Stimulated activated CD4-positive, alpha-beta T cell treated with anti-CD3 and anti-CD28 coated beads, TNF-alpha, amount 100 ng/mL, for 24 hours (primary cell): ENCODE results near the gene GRP.

Experiments
- DNase-seq, 3 experiments: peaks; one replicate each; pipeline ENCODE4 v3.0.0-alpha.2; 2020; ENCODE audit warnings: low read depth in 3 of 3

Gene GRP

GRCh38 chr18:59267503-59268126 lies 47.7 kb downstream of the GRP start:
- no peak for DNase-seq

- no peak for DNase-seq
Observed at GRCh38 chr18:59268127-59268720, 48.3 kb downstream of the GRP start.

- DNase-seq = peak in 1 of 3 experiments; percentile 53
Observed at GRCh38 chr18:59268721-59269562, 49.0 kb downstream of the GRP start.

DNA sequence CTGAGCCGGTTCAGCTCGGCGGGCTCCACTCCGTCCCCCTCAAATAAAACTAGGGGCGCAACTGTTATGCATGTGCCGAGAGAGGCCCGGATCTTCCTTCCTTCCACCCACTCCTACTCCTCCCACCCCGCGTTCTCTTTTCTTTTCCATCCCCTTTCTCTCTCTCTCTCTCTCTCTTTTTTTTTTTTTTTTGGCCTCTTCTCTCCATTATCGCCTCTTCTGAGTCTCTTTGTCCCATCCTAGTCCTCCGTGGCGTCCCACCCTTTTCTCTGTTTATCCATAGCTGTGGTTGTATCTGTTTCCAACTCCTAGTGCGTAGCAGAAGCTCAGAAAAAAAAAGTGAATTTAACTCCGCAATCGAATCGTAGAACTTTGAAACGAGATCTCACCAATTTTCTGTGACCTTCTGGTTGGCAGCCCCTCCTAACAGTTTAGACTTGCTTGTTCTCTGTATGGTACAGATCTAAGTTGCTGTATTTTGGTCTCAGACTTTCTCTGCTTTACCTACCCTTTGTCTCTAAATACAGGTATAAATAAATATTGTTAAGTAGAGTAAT lies 49.7 kb downstream of the GRP start:
- no peak for DNase-seq

DNA sequence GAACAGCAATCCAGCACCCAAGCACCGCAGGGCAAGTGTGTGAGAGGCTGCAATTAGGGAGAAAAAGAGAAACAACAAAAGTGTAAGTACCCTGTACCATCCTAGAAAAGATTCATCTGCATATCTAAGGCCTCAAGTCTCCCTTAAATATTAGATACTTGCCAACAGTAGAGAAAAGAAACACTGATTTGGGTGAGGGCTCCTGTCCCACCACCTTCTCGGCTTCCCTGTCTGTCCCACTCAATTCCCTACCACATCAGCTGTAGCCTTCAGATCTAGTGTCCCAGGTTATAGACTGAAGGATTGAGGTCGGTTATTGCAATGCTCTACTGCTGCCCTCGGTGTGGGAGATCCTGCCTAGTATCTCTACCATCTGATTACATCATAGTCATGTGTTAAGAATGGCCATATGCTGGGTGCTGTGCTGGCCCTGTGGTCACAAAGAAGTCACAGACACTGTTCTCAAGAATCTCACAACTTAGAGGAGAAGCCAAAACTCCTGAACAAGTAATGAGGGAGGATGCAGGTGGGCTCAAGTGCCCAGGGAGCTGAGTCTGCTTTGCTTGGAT lies 50.8 kb downstream of the GRP start:
- DNase-seq = no peak

DNA sequence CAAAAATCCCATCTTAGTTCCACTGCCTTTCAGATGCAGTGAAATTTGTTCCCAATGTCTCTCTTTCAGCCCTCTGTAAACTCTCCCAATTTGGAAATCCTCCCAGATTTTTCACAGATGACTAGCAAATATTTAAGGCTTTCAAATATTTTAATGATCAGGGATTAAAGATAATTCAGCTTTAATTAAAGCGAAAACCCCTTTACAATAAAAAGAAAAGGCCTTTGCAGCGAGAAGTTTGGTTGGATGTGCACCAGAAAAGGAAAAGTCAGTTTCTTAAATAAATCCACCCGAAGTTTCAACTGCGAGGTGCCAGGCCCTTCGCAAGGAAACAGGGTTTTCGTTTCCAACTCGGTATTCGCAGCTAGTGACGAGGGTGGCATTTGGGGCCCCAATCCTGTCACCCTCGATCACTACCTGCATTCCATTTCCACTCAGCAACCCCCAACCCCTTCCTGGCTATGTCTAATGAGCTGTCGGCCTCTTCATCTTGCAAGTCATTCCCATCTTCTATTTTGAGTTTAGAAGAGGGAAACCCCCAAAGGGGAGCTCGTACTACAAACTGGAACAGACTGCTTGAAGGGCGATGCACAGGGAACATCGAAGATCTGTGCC lies 51.8 kb downstream of the GRP start:
- DNase-seq = no peak

- no peak for DNase-seq
Observed at GRCh38 chr18:59272221-59272888, 52.4 kb downstream of the GRP start.

- peak in 1 of 3 experiments; percentile 44 for DNase-seq
Observed at GRCh38 chr18:59272891-59273758, 53.2 kb downstream of the GRP start, which contains the start of gene RAX. RAX (minus strand) TSS chr18:59273454; CDS start chr18:59273206, 248 bp downstream.

- no peak for DNase-seq
Observed at GRCh38 chr18:59273759-59274532, 54.0 kb downstream of the GRP start.

GRCh38 chr18:59274533-59274928 lies 54.6 kb downstream of the GRP start:
- DNase-seq = no peak

DNA sequence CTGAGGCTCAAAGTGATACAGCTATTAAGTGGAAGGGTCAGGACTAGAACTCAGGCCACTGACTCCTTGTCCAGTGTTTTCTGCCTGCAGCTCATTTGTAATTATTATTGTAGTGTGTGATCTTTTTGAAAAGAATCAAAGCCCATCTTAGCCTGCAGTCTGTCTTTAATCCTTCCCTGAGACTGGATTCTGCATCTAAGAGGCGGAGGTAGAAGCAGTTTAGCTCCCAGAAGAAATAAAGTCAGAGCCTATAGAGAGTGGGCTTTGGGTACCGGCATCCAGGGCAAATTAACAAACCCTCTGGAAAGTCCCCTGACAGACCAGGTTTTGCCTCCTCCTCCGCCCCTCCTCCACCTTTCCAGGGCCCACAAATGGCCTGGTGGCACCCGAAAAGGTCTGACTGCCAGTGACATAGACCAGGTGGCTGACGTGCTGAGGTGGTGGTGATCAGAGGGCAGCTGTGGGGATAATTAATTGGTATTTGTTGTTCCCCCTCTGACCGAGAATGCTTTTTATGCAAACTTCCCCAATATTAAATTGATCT lies 55.5 kb downstream of the GRP start:
- no peak for DNase-seq

DNA sequence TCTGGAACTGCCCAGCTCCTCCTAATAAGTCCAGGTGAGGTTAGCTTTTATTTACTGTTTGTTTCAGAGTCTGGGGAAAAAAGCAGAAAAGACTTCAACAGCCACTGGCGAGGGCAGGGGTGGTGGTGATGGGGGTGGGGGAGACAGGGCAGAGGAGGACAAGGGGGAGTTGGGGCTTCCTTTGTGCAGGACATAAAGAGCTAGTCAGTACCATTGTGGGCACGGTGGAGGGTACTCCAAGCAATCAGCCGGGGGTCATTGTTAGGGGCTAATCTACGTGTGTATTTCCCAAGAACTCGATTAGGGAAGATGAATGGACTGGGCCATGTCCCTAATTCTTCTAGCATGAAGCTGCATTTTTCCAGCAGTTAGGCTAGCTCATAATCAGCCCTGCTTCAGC lies 56.1 kb downstream of the GRP start:
- DNase-seq = no peak

- DNase-seq = no peak
Observed at GRCh38 chr18:59278793-59279192, 58.8 kb downstream of the GRP start.

DNA sequence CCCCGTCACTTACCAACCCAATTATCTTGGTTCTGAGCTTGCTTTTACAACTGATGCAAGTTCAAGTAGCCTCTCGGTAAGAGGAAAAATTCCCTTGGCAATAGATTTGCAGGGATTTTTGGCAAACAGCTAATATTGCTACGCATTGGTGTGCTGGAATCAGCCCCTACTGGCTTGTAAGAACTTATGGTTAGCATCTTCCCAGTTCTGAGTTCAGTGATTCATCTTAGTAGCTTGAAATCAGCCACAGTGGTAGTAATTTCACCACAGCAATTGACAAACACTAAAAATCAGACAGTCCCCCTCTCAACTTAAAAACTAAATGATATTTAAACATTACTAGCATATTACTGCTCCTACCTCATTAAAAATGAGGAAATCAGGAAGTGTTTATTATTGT lies 59.2 kb downstream of the GRP start:
- DNase-seq = no peak

DNA sequence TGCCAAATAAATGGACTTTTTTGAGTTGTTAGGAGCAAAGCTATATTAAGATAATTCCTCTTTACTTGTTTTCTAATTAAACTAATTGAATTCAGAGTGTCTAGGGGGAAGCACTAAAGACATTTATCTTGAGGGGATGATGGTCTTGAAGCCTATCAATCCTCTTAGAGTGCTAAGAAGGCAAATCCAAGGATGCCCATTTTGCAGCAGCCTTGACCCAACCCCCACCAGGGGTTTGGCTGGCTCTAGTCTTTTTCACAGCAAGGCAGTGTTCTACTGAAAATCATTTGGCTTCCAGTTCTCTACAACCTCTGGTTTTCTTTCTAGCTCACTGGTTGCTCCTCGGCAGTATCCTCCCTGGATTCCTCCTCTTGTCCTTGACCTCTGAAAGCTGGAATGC lies 59.8 kb downstream of the GRP start:
- no peak for DNase-seq
